DMS153 treated with DMSO at 0.1 percent for 48 hours (cell line): ENCODE results near the gene TENM4.

Source experiments
- DNase-seq: peaks from one replicate; lab custom pipeline; 2025; ENCODE audit not compliant: unreplicated experiment; lab: John Stamatoyannopoulos, UW

TENM4 gene

GRCh38 chr11:78801161-78801884 is 639.5 kb downstream of the TENM4 start:
- DNase-seq: peak; percentile 35

GRCh38 chr11:78800756-78801155 is 640.1 kb downstream of the TENM4 start:
- DNase-seq: no peak

- no peak for DNase-seq
Measured at GRCh38 chr11:78800096-78800690, 640.6 kb downstream of the TENM4 start.

- DNase-seq: peak; percentile 26
Measured at GRCh38 chr11:78798663-78799062, 642.2 kb downstream of the TENM4 start.

- DNase-seq: no peak
Measured at GRCh38 chr11:78797559-78797958, 643.3 kb downstream of the TENM4 start.

- DNase-seq: no peak
Measured at GRCh38 chr11:78796956-78797355, 643.9 kb downstream of the TENM4 start.

GRCh38 chr11:78795621-78796261 is 645.1 kb downstream of the TENM4 start:
- DNase-seq: peak; percentile 11

GRCh38 chr11:78791964-78792363 is 648.9 kb downstream of the TENM4 start:
- no peak for DNase-seq

GRCh38 chr11:78791254-78791653 is 649.6 kb downstream of the TENM4 start:
- DNase-seq: no peak

- no peak for DNase-seq
Measured at GRCh38 chr11:78790784-78791183, 650.0 kb downstream of the TENM4 start.

GRCh38 chr11:78789375-78789774 is 651.5 kb downstream of the TENM4 start:
- no peak for DNase-seq

GRCh38 chr11:78788533-78788932 is 652.3 kb downstream of the TENM4 start:
- DNase-seq: no peak

GRCh38 chr11:78787696-78788095 is 653.1 kb downstream of the TENM4 start:
- no peak for DNase-seq

- no peak for DNase-seq
Measured at GRCh38 chr11:78786746-78787145, 654.1 kb downstream of the TENM4 start.

- no peak for DNase-seq
Measured at GRCh38 chr11:78786086-78786485, 654.7 kb downstream of the TENM4 start.

- DNase-seq: no peak
Measured at GRCh38 chr11:78784321-78785061, 656.3 kb downstream of the TENM4 start.

GRCh38 chr11:78783846-78784245 is 657.0 kb downstream of the TENM4 start:
- DNase-seq: no peak

GRCh38 chr11:78783301-78783700 is 657.5 kb downstream of the TENM4 start:
- no peak for DNase-seq

GRCh38 chr11:78782725-78783124 is 658.1 kb downstream of the TENM4 start:
- no peak for DNase-seq

- DNase-seq: no peak
Measured at GRCh38 chr11:78780889-78781288, 659.9 kb downstream of the TENM4 start.

- DNase-seq: no peak
Measured at GRCh38 chr11:78773492-78773891, 667.3 kb downstream of the TENM4 start.

- DNase-seq: no peak
Measured at GRCh38 chr11:78773077-78773476, 667.8 kb downstream of the TENM4 start.
